PC-9 (cell line): ENCODE data around the gene NEURL3. TPM values are rescaled to one million over a fixed set of nuclear protein-coding genes. Genes with fewer than 3 reads are reported as not detected.

Experiments used
- BruUV-seq: library from RNA; stranded (reverse); fragments of 400-500 nt; replicated peaks from 2 replicates; lab custom pipeline; 2021; lab: Mats Ljungman, UMichigan
- CTCF ChIA-PET: fragments of 300-600 bp; sonication (Branson Sonifier 250); formaldehyde crosslinking; loops from one replicate; lab custom pipeline; 2022; ENCODE audit warnings: antibody characterized with exemption; lab: Charles Lee
- POLR2A ChIA-PET: fragments of 300-600 bp; sonication (Branson Sonifier 250); formaldehyde crosslinking; loops from one replicate; lab custom pipeline; 2022; ENCODE audit warnings: antibody characterized with exemption; ENCODE audit not compliant: unreplicated experiment; lab: Charles Lee
- DNase-seq, 2 experiments: peaks; one replicate each; pipeline versions ENCODE4 v3.0.0 to v3.0.0-alpha.2; 2015 to 2022; ENCODE audit warnings: mixed read lengths in 1 of 2
- H2AFZ ChIP-seq: fragments of 200-600 bp; sonication (generic); 2 replicates; pipeline ENCODE4 v1.8.1; 2017; ENCODE audit warnings: antibody characterized with exemption
- H3F3A ChIP-seq: fragments of 200-600 bp; sonication (generic); 2 replicates; pipeline ENCODE4 v1.8.1; 2017; ENCODE audit warnings: antibody characterized with exemption, mild to moderate bottlenecking, low read depth; ENCODE audit not compliant: insufficient read depth
- H3K27ac ChIP-seq: fragments of 200-600 bp; sonication (generic); 2 replicates; pipeline ENCODE4 v1.6.1; 2016; ENCODE audit warnings: mixed run types
- H3K27me3 ChIP-seq: fragments of 200-600 bp; sonication (generic); 2 replicates; pipeline ENCODE4 v1.6.1; 2016; ENCODE audit warnings: low read depth, mixed run types; ENCODE audit not compliant: insufficient read depth
- H3K36me3 ChIP-seq: fragments of 200-600 bp; sonication (generic); 2 replicates; pipeline ENCODE4 v1.6.1; 2016; ENCODE audit warnings: low read depth, mixed run types
- H3K4me1 ChIP-seq: fragments of 200-600 bp; sonication (generic); replicated peaks from 2 replicates; pipeline ENCODE4 v1.6.1; 2016; ENCODE audit warnings: mixed run types; ENCODE audit not compliant: insufficient read depth
- H3K4me2 ChIP-seq: fragments of 200-600 bp; sonication (generic); 2 replicates; pipeline ENCODE4 v1.6.1; 2017; ENCODE audit warnings: mixed run types
- H3K4me3 ChIP-seq: fragments of 200-600 bp; sonication (generic); 2 replicates; pipeline ENCODE4 v1.6.1; 2016; ENCODE audit warnings: mixed run types
- H3K79me2 ChIP-seq: fragments of 200-600 bp; sonication (generic); 2 replicates; pipeline ENCODE4 v1.6.1; 2017; ENCODE audit warnings: low read depth, mixed run types
- H3K9me2 ChIP-seq: fragments of 200-600 bp; sonication (generic); 2 replicates; pipeline ENCODE4 v1.8.1; 2017; ENCODE audit warnings: mild to moderate bottlenecking; ENCODE audit not compliant: insufficient read depth
- H3K9me3 ChIP-seq: fragments of 200-600 bp; sonication (generic); 2 replicates; pipeline ENCODE4 v1.8.1; 2016; ENCODE audit warnings: low read depth; ENCODE audit not compliant: insufficient read depth
- H4K20me1 ChIP-seq: fragments of 200-600 bp; sonication (generic); 2 replicates; pipeline ENCODE4 v1.8.1; 2017; ENCODE audit not compliant: insufficient read depth
- EZH2 ChIP-seq: fragments of 200-600 bp; sonication (generic); IDR thresholded peaks from 2 replicates; pipeline ENCODE4 v1.8.0; 2017; ENCODE audit warnings: antibody characterized with exemption, low read depth
- intact Hi-C: fragments of 100-400 bp; cut with micrococcal nuclease; formaldehyde crosslinking; loops from one replicate; pipeline ENCODE4 v1.10.0; 2022; ENCODE audit not compliant: unreplicated experiment
- total RNA-seq: library from RNA; stranded (reverse); gene quantifications from 2 replicates; pipeline ENCODE4 v1.2.3, GENCODE V29; 2021
- TF ChIP-seq, protein P1 (sequence below): fragments of 200-600 bp; sonication (generic); conservative IDR thresholded peaks from 2 replicates; pipeline ENCODE4 v1.6.1; 2017; ENCODE audit warnings: mixed run types, antibody characterized with exemption, mild to moderate bottlenecking, moderate library complexity

The NEURL3 gene
- total RNA-seq, 1 experiment from 2014 or later: 0.48 TPM

DNA sequence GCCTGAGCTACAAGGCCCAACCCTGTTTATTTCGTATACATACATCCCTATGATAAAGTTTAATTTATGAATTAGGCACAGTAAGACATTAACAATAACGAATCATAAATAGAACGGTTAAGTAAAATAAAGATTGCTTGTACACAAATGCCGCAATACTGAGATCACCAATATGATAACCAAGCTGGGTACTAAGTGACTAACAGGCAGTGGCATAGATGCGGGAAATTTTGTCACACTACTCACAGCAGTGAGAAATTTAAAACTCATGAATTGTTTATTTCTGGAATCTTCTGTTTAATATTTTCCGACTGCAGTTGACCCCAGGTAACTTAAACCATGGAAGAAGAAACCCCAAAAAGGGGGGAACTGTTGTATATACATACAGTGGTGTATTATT lies 33.4 kb downstream of the NEURL3 start:
- intact Hi-C loops: no loop called here
- no TSS peak for BruUV-seq
- CTCF ChIA-PET: no interaction called here

DNA sequence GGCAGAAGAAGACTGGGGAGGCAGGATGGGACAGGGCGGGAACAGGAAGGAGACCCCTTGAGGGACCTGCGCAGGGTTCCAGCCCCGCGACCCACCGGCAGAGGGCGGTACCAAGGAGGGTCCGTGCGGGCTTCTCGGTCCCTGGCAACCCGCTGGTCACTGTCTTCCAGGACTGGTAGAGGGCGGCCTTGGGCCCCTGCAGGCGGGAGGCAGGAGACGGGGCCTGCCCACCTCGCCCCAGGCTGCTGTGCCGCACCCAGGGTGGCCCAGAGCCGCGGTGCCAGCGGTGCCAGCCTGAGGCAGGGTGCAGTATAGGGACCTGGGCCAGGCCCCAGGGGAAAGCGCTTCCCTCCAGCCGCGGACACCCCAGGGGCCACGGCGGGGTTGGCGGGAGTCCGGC lies 34.5 kb downstream of the NEURL3 start:
- no peaks in the 10 kb centered on the region for H3K4me1 ChIP-seq
- H3K9me2 ChIP-seq: no peaks in the 10 kb centered on the region
- POLR2A ChIA-PET: no interaction called here
- no peak for DNase-seq
- no peak for TF ChIP-seq EZH2
- TF ChIP-seq, protein P1, sequence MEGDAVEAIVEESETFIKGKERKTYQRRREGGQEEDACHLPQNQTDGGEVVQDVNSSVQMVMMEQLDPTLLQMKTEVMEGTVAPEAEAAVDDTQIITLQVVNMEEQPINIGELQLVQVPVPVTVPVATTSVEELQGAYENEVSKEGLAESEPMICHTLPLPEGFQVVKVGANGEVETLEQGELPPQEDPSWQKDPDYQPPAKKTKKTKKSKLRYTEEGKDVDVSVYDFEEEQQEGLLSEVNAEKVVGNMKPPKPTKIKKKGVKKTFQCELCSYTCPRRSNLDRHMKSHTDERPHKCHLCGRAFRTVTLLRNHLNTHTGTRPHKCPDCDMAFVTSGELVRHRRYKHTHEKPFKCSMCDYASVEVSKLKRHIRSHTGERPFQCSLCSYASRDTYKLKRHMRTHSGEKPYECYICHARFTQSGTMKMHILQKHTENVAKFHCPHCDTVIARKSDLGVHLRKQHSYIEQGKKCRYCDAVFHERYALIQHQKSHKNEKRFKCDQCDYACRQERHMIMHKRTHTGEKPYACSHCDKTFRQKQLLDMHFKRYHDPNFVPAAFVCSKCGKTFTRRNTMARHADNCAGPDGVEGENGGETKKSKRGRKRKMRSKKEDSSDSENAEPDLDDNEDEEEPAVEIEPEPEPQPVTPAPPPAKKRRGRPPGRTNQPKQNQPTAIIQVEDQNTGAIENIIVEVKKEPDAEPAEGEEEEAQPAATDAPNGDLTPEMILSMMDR: no peak
- no peak overlapping the region for H2AFZ ChIP-seq
- no peaks in the 10 kb centered on the region for H3K36me3 ChIP-seq
- H3F3A ChIP-seq: no peaks in the 10 kb centered on the region
- H3K9me3 ChIP-seq: no peaks in the 10 kb centered on the region
- no peak overlapping the region for H3K27ac ChIP-seq
- H3K4me2 ChIP-seq: no peak overlapping the region
- H3K27me3 ChIP-seq: no peaks in the 10 kb centered on the region
- no peaks in the 10 kb centered on the region for H4K20me1 ChIP-seq
- no peak overlapping the region for H3K4me3 ChIP-seq
- intact Hi-C loops: no loop called here
- no TSS peak for BruUV-seq
- CTCF ChIA-PET: no interaction called here
- no peaks in the 10 kb centered on the region for H3K79me2 ChIP-seq

More for the DNA sequence above, 33.4 kb downstream of the NEURL3 start:
- no peak overlapping the region for H2AFZ ChIP-seq
- no peak overlapping the region for H3K4me2 ChIP-seq
- no peak overlapping the region for H3K4me3 ChIP-seq
- no peaks in the 10 kb centered on the region for H3K4me1 ChIP-seq
- no peaks in the 10 kb centered on the region for H4K20me1 ChIP-seq
- H3K9me3 ChIP-seq: no peaks in the 10 kb centered on the region
- no peak overlapping the region for H3K27ac ChIP-seq
- no peak for DNase-seq
- no peaks in the 10 kb centered on the region for H3F3A ChIP-seq
- no peaks in the 10 kb centered on the region for H3K36me3 ChIP-seq
- H3K27me3 ChIP-seq: no peaks in the 10 kb centered on the region
- H3K79me2 ChIP-seq: no peaks in the 10 kb centered on the region
- POLR2A ChIA-PET: interaction anchor here (0.7 kb wide), 1 partner anchor 640 kb away, joined by 6 read pairs; no protein-coding TSS in a partner anchor
- no peaks in the 10 kb centered on the region for H3K9me2 ChIP-seq
- no peak for TF ChIP-seq EZH2
- TF ChIP-seq, protein P1: no peak

DNA sequence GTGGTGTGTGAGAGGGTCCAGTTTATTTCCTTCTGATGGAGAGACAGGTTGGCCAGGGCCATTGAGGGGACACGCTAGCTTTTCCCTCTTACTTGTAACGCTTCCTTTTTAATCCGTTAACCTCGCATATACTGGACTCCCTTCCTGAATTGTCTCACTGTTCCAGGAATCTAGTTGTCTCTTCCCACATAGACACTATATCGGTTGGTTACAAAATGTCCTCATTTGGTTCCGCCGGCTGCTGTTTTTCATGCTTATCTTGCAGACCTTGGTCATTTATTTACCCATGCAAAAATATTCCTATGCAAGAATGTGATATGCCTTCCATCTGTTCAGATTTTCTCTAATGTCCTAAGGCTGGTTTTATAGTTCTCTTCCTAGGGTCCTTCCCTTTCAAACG lies 35.0 kb downstream of the NEURL3 start:
- intact Hi-C loops: no loop called here
- POLR2A ChIA-PET: interaction anchor here (0.6 kb wide), 1 partner anchor 170 kb away, joined by 9 read pairs; no protein-coding TSS in a partner anchor

More for the DNA sequence above, 35.0 kb downstream of the NEURL3 start:
- Histone ChIP-seq H3K27ac (no peak overlapping the region), H3K4me2 (no peak overlapping the region), H2AFZ (no peak overlapping the region), H3K79me2 (no peaks in the 10 kb centered on the region), H3K4me1 (no peaks in the 10 kb centered on the region), H4K20me1 (no peaks in the 10 kb centered on the region), H3K9me3 (no peaks in the 10 kb centered on the region), H3F3A (no peaks in the 10 kb centered on the region), H3K36me3 (no peaks in the 10 kb centered on the region), H3K4me3 (no peak overlapping the region), H3K9me2 (no peaks in the 10 kb centered on the region), H3K27me3 (no peaks in the 10 kb centered on the region)
- BruUV-seq: no TSS peak
- TF ChIP-seq, protein P1: no peak
- no peak for TF ChIP-seq EZH2
- no peak for DNase-seq
- CTCF ChIA-PET: interaction anchor here (0.6 kb wide), 1 partner anchor 8 kb away, joined by 3 read pairs; no protein-coding TSS in a partner anchor
